Stimulated activated CD8-positive, alpha-beta memory T cell treated with anti-CD3 and anti-CD28 coated beads, Interleukin-15, amount 100 ng/mL, for 1 hour (primary cell): ENCODE data around the gene CAMK2B.

Source experiments
- DNase-seq: peaks from one replicate; pipeline ENCODE4 v3.0.0-alpha.2; 2020; ENCODE audit warnings: low read depth

The CAMK2B gene

GRCh38 chr7:44256459-44256858 lies 68.9 kb downstream of the CAMK2B start:
- no peak for DNase-seq

GRCh38 chr7:44251881-44252280 lies 73.5 kb downstream of the CAMK2B start:
- DNase-seq = no peak

- DNase-seq = no peak
Measured at GRCh38 chr7:44251269-44251668, 74.1 kb downstream of the CAMK2B start.

GRCh38 chr7:44249639-44250234 lies 75.7 kb downstream of the CAMK2B start:
- DNase-seq = no peak

- no peak for DNase-seq
Measured at GRCh38 chr7:44247868-44248651, 77.3 kb downstream of the CAMK2B start.

- no peak for DNase-seq
Measured at GRCh38 chr7:44246396-44247113, 78.8 kb downstream of the CAMK2B start.

- no peak for DNase-seq
Measured at GRCh38 chr7:44244282-44244681, 81.1 kb downstream of the CAMK2B start.

GRCh38 chr7:44242091-44242490 lies 83.3 kb downstream of the CAMK2B start:
- DNase-seq = no peak

GRCh38 chr7:44240983-44241510 lies 84.3 kb downstream of the CAMK2B start:
- peak; percentile 13 for DNase-seq

- DNase-seq = no peak
Measured at GRCh38 chr7:44240376-44240775, 85.0 kb downstream of the CAMK2B start.

- no peak for DNase-seq
Measured at GRCh38 chr7:44239361-44239760, 86.0 kb downstream of the CAMK2B start.

- DNase-seq = no peak
Measured at GRCh38 chr7:44238116-44238695, 87.2 kb downstream of the CAMK2B start.

- DNase-seq = no peak
Measured at GRCh38 chr7:44237696-44238095, 87.7 kb downstream of the CAMK2B start.

- DNase-seq = no peak
Measured at GRCh38 chr7:44236333-44236728, 89.1 kb downstream of the CAMK2B start.

- DNase-seq = no peak
Measured at GRCh38 chr7:44235582-44236332, 89.6 kb downstream of the CAMK2B start.

GRCh38 chr7:44235066-44235465 lies 90.3 kb downstream of the CAMK2B start:
- no peak for DNase-seq

- DNase-seq = no peak
Measured at GRCh38 chr7:44232901-44233715, 92.3 kb downstream of the CAMK2B start.

- DNase-seq = no peak
Measured at GRCh38 chr7:44232396-44232795, 93.0 kb downstream of the CAMK2B start.

- DNase-seq = no peak
Measured at GRCh38 chr7:44231088-44231487, 94.3 kb downstream of the CAMK2B start.

- no peak for DNase-seq
Measured at GRCh38 chr7:44230286-44230685, 95.1 kb downstream of the CAMK2B start.

GRCh38 chr7:44229546-44230105 lies 95.8 kb downstream of the CAMK2B start:
- no peak for DNase-seq
